Glutamatergic neuron (in vitro differentiated cells): Measurements from ENCODE around the gene MMP24. TPM values are rescaled to one million over a fixed set of nuclear protein-coding genes. Genes with fewer than 3 reads are reported as not detected.

Experiments used
- DNase-seq: peaks from one replicate; pipeline ENCODE4 v3.0.0; 2022
- H3K27ac Mint-ChIP-seq: one replicate; pipeline ENCODE4 v1.8.0; 2020; ENCODE audit warnings: mild to moderate bottlenecking, mixed read lengths, inconsistent platforms; ENCODE audit not compliant: unreplicated experiment
- H3K27me3 Mint-ChIP-seq: one replicate; pipeline ENCODE4 v1.8.0; 2020; ENCODE audit warnings: mild to moderate bottlenecking, moderate library complexity, mixed read lengths, inconsistent platforms; ENCODE audit not compliant: unreplicated experiment
- H3K36me3 Mint-ChIP-seq: one replicate; pipeline ENCODE4 v1.8.0; 2020; ENCODE audit warnings: mild to moderate bottlenecking, mixed read lengths, inconsistent platforms; ENCODE audit not compliant: unreplicated experiment
- H3K4me1 Mint-ChIP-seq: one replicate; pipeline ENCODE4 v1.8.0; 2020; ENCODE audit warnings: mild to moderate bottlenecking, low read depth, mixed read lengths, inconsistent platforms; ENCODE audit not compliant: unreplicated experiment
- H3K4me3 Mint-ChIP-seq: one replicate; pipeline ENCODE4 v1.8.0; 2020; ENCODE audit warnings: mild to moderate bottlenecking, mixed read lengths, inconsistent platforms; ENCODE audit not compliant: unreplicated experiment
- H3K9me3 Mint-ChIP-seq: one replicate; pipeline ENCODE4 v1.8.0; 2020; ENCODE audit warnings: mild to moderate bottlenecking, moderate library complexity, mixed read lengths, inconsistent platforms; ENCODE audit not compliant: unreplicated experiment
- total RNA-seq: library from RNA; stranded (reverse); fragmentation: NEBNext Ultra II Directional; extraction: Animal tissue kit (Norgen Biotek cat#: 25700); gene quantifications from one replicate; pipeline ENCODE4 v1.2.1, GENCODE V29; 2021; ENCODE audit not compliant: unreplicated experiment
- TF ChIP-seq, protein P1 (sequence below): fragments of 200-600 bp; sonication (generic); IDR thresholded peaks from one replicate; pipeline ENCODE4 v1.5.0; 2021; ENCODE audit not compliant: partially characterized antibody, unreplicated experiment

MMP24 gene
- total RNA-seq, 1 donor from 2014 or later: 19.0 TPM

DNA sequence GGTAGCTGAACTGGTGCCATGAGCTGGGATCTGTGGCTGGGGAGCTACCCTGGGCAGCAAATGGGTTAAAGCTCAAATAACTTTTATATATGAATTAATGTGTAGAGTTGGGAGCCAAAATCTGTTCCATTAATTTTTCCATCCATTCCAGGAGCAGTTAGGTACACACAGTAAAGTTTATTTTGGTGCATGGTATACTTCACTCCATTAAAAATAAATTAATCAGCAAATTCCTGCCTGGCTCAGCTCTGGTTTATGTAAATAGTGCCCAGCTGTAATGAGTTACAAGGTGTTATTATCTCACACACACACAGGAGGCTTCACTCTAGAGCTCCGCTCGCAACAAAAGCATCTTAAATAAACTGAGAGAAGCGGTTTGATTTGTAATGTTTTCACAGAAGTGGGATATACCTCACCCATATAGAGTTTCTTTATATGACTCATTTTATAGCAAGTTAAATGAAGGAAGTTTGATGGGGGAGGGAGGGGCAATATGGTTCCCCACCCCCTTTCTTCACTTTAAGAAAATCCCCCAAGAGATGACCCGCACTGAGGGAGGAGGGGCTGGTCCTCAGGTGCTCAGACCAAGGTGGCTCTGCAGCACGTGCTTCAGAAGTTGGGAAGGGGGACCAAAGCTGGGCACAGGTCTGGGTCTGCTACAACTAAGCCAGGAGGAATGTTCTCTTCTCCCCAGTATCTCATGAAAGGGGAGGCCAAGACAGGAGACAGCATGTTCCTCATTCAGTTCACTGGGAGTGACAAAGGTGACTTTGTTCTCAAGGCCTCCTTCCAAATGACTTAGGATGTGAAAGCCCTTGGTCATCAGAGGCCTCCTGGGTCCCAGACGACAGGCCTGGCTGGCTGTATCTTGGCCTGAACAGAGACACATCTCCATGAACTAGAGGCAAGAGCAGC lies 76.2 kb downstream of the MMP24 start:
- Mint-ChIP-seq H3K27me3 (peaks cover 14% of the 10 kb centered on the region), H3K27ac (no peak overlapping the region), H3K9me3 (peaks cover 3% of the 10 kb centered on the region), H3K36me3 (no peaks in the 10 kb centered on the region), H3K4me3 (no peak overlapping the region), H3K4me1 (peaks cover 15% of the 10 kb centered on the region)
- no peak for DNase-seq
- TF ChIP-seq, protein P1, sequence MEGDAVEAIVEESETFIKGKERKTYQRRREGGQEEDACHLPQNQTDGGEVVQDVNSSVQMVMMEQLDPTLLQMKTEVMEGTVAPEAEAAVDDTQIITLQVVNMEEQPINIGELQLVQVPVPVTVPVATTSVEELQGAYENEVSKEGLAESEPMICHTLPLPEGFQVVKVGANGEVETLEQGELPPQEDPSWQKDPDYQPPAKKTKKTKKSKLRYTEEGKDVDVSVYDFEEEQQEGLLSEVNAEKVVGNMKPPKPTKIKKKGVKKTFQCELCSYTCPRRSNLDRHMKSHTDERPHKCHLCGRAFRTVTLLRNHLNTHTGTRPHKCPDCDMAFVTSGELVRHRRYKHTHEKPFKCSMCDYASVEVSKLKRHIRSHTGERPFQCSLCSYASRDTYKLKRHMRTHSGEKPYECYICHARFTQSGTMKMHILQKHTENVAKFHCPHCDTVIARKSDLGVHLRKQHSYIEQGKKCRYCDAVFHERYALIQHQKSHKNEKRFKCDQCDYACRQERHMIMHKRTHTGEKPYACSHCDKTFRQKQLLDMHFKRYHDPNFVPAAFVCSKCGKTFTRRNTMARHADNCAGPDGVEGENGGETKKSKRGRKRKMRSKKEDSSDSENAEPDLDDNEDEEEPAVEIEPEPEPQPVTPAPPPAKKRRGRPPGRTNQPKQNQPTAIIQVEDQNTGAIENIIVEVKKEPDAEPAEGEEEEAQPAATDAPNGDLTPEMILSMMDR: no peak

- Mint-ChIP-seq H3K9me3 (peaks cover 3% of the 10 kb centered on the region), H3K36me3 (no peaks in the 10 kb centered on the region), H3K4me1 (peaks cover 15% of the 10 kb centered on the region), H3K27ac (no peak overlapping the region), H3K4me3 (no peak overlapping the region), H3K27me3 (peaks cover 14% of the 10 kb centered on the region)
- DNase-seq: no peak
- TF ChIP-seq, protein P1: no peak
These were observed 76.9 kb downstream of the MMP24 start for GRCh38 chr20:35303382-35303734.

DNA sequence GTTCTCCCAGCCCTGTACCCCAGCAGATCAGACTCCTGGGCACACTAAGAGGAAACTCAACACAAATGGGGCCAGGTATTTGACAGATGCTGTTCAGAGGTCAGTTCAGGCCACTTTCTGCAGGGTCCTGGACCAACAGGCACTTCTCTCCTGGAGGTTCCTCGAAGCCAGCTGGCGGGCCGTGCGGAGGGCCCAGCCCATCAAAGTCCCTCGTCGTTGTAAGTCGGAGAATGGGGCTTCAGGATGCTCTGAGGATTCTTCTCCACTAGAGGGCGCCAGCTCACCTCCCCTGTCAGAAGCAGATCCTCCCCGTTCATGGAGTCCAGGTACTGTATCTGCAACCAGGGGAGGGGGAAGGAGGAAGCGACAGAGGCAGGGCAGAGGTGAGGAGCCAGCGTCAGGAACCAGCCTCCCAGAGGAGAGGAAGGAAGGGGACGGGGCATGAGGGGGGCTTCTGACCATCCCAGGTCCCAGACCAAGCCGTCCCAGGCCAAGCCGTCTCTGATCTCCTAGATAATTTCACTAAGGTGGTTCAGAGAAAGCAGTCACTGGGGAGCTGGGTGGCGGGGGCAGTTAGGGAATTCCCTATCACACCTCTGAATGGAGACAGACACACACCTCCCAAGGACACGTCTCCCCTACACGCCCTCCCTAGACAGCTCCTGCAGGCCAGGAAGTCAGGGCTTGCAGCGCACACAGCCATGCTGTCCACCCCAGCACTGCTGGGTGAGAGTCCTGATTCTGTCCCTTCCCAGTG lies 77.4 kb downstream of the MMP24 start:
- TF ChIP-seq, protein P1: peak; percentile 90
- H3K4me1 Mint-ChIP-seq: peaks cover 11% of the 10 kb centered on the region
- H3K27me3 Mint-ChIP-seq: peaks cover 9% of the 10 kb centered on the region
- no peaks in the 10 kb centered on the region for H3K36me3 Mint-ChIP-seq
- H3K9me3 Mint-ChIP-seq: peaks cover 3% of the 10 kb centered on the region
- H3K27ac Mint-ChIP-seq: no peak overlapping the region
- H3K4me3 Mint-ChIP-seq: no peak overlapping the region
- peak; percentile 83 for DNase-seq

DNA sequence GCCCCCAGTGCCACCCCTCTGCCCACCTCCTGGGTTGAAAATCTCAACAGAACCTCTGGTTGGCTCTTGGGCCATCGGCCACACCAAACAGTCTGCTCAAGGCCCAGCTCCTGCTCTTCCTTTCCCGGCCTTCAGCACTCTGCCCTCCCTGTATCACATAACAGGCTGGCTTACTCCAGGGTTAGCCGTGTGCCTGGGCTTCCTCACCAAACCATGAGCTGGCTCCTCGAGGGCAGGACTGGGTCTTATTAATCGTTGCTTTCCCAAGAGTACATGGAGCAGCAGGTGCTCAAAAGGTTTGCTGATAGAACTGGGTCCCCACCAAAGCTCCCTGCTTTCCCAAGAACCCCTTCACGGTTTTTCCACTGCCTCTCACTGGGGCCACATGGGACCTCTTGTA lies 78.5 kb downstream of the MMP24 start:
- no peaks in the 10 kb centered on the region for H3K36me3 Mint-ChIP-seq
- DNase-seq: no peak
- no peaks in the 10 kb centered on the region for H3K9me3 Mint-ChIP-seq
- no peak overlapping the region for H3K27ac Mint-ChIP-seq
- peaks cover 2% of the 10 kb centered on the region for H3K27me3 Mint-ChIP-seq
- TF ChIP-seq, protein P1: no peak
- no peak overlapping the region for H3K4me3 Mint-ChIP-seq
- peaks cover 6% of the 10 kb centered on the region for H3K4me1 Mint-ChIP-seq
